ENCODE results near the gene TTYH3.

DNA sequence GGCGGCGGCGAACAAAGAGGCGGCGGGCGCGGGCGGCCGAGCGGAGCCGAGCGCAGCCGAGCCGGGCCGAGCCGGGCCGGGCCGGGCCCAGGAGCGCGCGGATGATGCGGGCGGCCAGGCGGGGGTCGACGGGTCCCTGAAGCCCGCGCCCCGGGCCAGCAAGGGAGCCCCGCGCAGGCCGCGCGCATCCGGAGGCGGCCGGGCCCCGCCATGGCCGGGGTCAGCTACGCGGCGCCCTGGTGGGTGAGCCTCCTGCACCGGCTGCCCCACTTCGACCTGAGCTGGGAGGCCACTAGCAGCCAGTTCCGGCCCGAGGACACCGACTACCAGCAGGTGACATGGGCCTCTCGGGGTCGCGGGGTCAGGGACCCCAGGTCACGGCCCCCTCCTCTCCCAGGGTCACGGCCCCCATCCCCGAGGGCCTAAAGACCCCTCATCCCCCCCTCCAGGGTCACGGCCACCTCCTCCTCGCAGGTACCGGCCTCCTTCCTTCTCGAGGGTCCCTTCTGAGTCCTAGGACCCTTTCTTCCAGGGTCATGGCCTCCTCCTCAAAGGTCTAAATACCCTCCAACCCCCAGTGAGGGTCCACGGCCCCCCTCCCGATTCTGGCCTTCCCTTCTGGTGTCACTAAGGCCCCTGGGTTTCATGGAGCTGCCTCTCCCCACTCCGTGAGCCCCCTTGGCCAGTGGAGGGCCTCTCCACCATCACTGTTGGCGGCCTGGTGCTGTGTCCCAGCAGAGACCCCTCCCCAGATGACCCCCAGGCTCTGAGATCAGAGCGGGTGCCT, at the start of gene TTYH3:
- TF ChIP-seq CTCF (IDR thresholded peaks at IDR 0.05) (no peak), POLR2A (IDR thresholded peaks at IDR 0.05) (no peak)
